Ishikawa (cell line): ENCODE data around the gene RAB1B.

Source experiments
- CEBPB ChIP-seq: IDR thresholded peaks from 2 replicates; pipeline ENCODE4 v1.6.1; 2012
- CREB1 ChIP-seq: IDR thresholded peaks from 2 replicates; pipeline ENCODE4 v1.6.1; 2012; ENCODE audit warnings: low read depth
- EP300 ChIP-seq: IDR thresholded peaks from 2 replicates; pipeline ENCODE4 v1.6.1; 2012; ENCODE audit warnings: borderline replicate concordance
- FOXM1 ChIP-seq: IDR thresholded peaks from 2 replicates; pipeline ENCODE4 v1.6.1; 2012; ENCODE audit warnings: low read depth, borderline replicate concordance
- MAX ChIP-seq: IDR thresholded peaks from 2 replicates; pipeline ENCODE4 v1.6.1; 2012
- REST ChIP-seq: IDR thresholded peaks from 2 replicates; pipeline ENCODE4 v1.6.1; 2012; ENCODE audit warnings: low read depth, mild to moderate bottlenecking
- TAF1 ChIP-seq: IDR thresholded peaks from 2 replicates; pipeline ENCODE4 v1.6.1; 2012; ENCODE audit warnings: low read depth, mild to moderate bottlenecking
- TCF12 ChIP-seq: IDR thresholded peaks from 2 replicates; pipeline ENCODE4 v1.6.1; 2012; ENCODE audit warnings: low read depth
- YY1 ChIP-seq: IDR thresholded peaks from 2 replicates; pipeline ENCODE4 v1.6.1; 2012; ENCODE audit warnings: low read depth

GRCh38 chr11:66240781-66241136, 27.7 kb upstream of the RAB1B start:
- TF ChIP-seq CEBPB (no peak), TCF12 (no peak), MAX (no peak), YY1 (no peak), REST (no peak), TAF1 (no peak), FOXM1 (no peak), EP300 (no peak), CREB1 (no peak)
